PC-9 (cell line): ENCODE results near the gene BICDL2. TPM values are rescaled to one million over a fixed set of nuclear protein-coding genes. Genes with fewer than 3 reads are reported as not detected.

Source experiments
- BruUV-seq: library from RNA; stranded (reverse); fragments of 400-500 nt; replicated peaks from 2 replicates; lab custom pipeline; 2021; lab: Mats Ljungman, UMichigan
- CTCF ChIA-PET: fragments of 300-600 bp; sonication (Branson Sonifier 250); formaldehyde crosslinking; loops from one replicate; lab custom pipeline; 2022; ENCODE audit warnings: antibody characterized with exemption; lab: Charles Lee
- POLR2A ChIA-PET: fragments of 300-600 bp; sonication (Branson Sonifier 250); formaldehyde crosslinking; loops from one replicate; lab custom pipeline; 2022; ENCODE audit warnings: antibody characterized with exemption; ENCODE audit not compliant: unreplicated experiment; lab: Charles Lee
- DNase-seq, 2 experiments: peaks; one replicate each; pipeline versions ENCODE4 v3.0.0 to v3.0.0-alpha.2; 2015 to 2022; ENCODE audit warnings: mixed read lengths in 1 of 2
- H2AFZ ChIP-seq: fragments of 200-600 bp; sonication (generic); 2 replicates; pipeline ENCODE4 v1.8.1; 2017; ENCODE audit warnings: antibody characterized with exemption
- H3F3A ChIP-seq: fragments of 200-600 bp; sonication (generic); 2 replicates; pipeline ENCODE4 v1.8.1; 2017; ENCODE audit warnings: antibody characterized with exemption, mild to moderate bottlenecking, low read depth; ENCODE audit not compliant: insufficient read depth
- H3K27ac ChIP-seq: fragments of 200-600 bp; sonication (generic); 2 replicates; pipeline ENCODE4 v1.6.1; 2016; ENCODE audit warnings: mixed run types
- H3K27me3 ChIP-seq: fragments of 200-600 bp; sonication (generic); 2 replicates; pipeline ENCODE4 v1.6.1; 2016; ENCODE audit warnings: low read depth, mixed run types; ENCODE audit not compliant: insufficient read depth
- H3K36me3 ChIP-seq: fragments of 200-600 bp; sonication (generic); 2 replicates; pipeline ENCODE4 v1.6.1; 2016; ENCODE audit warnings: low read depth, mixed run types
- H3K4me1 ChIP-seq: fragments of 200-600 bp; sonication (generic); replicated peaks from 2 replicates; pipeline ENCODE4 v1.6.1; 2016; ENCODE audit warnings: mixed run types; ENCODE audit not compliant: insufficient read depth
- H3K4me2 ChIP-seq: fragments of 200-600 bp; sonication (generic); 2 replicates; pipeline ENCODE4 v1.6.1; 2017; ENCODE audit warnings: mixed run types
- H3K4me3 ChIP-seq: fragments of 200-600 bp; sonication (generic); 2 replicates; pipeline ENCODE4 v1.6.1; 2016; ENCODE audit warnings: mixed run types
- H3K79me2 ChIP-seq: fragments of 200-600 bp; sonication (generic); 2 replicates; pipeline ENCODE4 v1.6.1; 2017; ENCODE audit warnings: low read depth, mixed run types
- H3K9me2 ChIP-seq: fragments of 200-600 bp; sonication (generic); 2 replicates; pipeline ENCODE4 v1.8.1; 2017; ENCODE audit warnings: mild to moderate bottlenecking; ENCODE audit not compliant: insufficient read depth
- H3K9me3 ChIP-seq: fragments of 200-600 bp; sonication (generic); 2 replicates; pipeline ENCODE4 v1.8.1; 2016; ENCODE audit warnings: low read depth; ENCODE audit not compliant: insufficient read depth
- H4K20me1 ChIP-seq: fragments of 200-600 bp; sonication (generic); 2 replicates; pipeline ENCODE4 v1.8.1; 2017; ENCODE audit not compliant: insufficient read depth
- EZH2 ChIP-seq: fragments of 200-600 bp; sonication (generic); IDR thresholded peaks from 2 replicates; pipeline ENCODE4 v1.8.0; 2017; ENCODE audit warnings: antibody characterized with exemption, low read depth
- intact Hi-C: fragments of 100-400 bp; cut with micrococcal nuclease; formaldehyde crosslinking; loops from one replicate; pipeline ENCODE4 v1.10.0; 2022; ENCODE audit not compliant: unreplicated experiment
- total RNA-seq: library from RNA; stranded (reverse); gene quantifications from 2 replicates; pipeline ENCODE4 v1.2.3, GENCODE V29; 2021
- TF ChIP-seq, protein P1 (sequence below): fragments of 200-600 bp; sonication (generic); conservative IDR thresholded peaks from 2 replicates; pipeline ENCODE4 v1.6.1; 2017; ENCODE audit warnings: mixed run types, antibody characterized with exemption, mild to moderate bottlenecking, moderate library complexity

BICDL2 gene
- total RNA-seq, 1 experiment from 2014 or later = 57.9 TPM

DNA sequence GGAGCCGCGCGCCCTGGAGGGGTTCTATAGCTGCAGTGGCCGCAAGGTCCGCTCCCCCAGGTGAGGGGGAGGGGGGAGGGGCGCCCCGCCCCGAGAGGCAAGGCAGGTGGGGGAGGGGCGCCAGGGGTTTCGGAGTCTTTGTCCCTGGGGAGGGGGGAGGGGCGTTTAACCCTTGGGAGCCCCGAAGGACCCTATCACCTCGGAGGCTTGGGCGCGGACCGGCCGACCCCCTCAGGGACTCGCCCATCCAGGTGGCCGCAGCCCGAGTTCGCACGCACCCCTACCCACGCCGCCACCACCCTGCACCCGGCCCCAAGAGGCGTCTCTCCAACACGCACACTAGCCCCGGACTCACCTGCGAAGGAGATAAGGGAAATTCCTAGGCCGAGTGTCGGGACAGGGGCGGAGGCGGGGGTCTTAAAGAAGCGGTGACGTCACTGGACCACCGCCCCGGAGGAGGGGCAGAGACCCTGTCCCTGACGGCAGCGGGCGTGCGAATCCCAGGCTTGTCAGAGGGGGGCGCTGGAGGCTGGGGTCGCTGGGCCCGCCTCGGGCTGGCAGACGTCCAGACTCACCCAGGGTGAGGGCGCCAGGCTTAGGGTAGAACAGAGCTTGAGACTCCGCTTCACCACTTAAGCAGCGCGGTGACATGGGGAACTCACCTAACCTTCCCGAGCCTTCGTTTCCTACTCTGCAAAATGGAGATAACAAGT lies 18.8 kb downstream of the BICDL2 start, which contains the start of gene CLDN6:
TSS of gene CLDN6 (minus strand) at position 390 of the 713 bp plus-strand sequence. CDS start 2,162 bp downstream, outside the sequence.
- Histone ChIP-seq H4K20me1 (peaks cover 10% of the 10 kb centered on the region), H2AFZ (no peak within 1 kb of the TSS), H3K27me3 (no peaks in the 10 kb centered on the region), H3K4me1 (peaks cover 29% of the 10 kb centered on the region), H3K36me3 (peaks cover 11% of the 10 kb centered on the region), H3K4me2 (no peak within 1 kb of the TSS), H3K9me3 (no peaks in the 10 kb centered on the region), H3K4me3 (no peak within 1 kb of the TSS), H3K79me2 (peaks cover 29% of the 10 kb centered on the region), H3K27ac (no peak within 1 kb of the TSS), H3K9me2 (no peaks in the 10 kb centered on the region), H3F3A (peaks cover 59% of the 10 kb centered on the region)
- ChIA-PET POLR2A (interaction anchor here (0.7 kb wide), 1 partner anchor 60 kb away, joined by 4 read pairs; no protein-coding TSS in a partner anchor), CTCF (no interaction called here)
- intact Hi-C loops = no loop called here
- no peak for DNase-seq
- BruUV-seq = no TSS peak
- TF ChIP-seq, protein P1, sequence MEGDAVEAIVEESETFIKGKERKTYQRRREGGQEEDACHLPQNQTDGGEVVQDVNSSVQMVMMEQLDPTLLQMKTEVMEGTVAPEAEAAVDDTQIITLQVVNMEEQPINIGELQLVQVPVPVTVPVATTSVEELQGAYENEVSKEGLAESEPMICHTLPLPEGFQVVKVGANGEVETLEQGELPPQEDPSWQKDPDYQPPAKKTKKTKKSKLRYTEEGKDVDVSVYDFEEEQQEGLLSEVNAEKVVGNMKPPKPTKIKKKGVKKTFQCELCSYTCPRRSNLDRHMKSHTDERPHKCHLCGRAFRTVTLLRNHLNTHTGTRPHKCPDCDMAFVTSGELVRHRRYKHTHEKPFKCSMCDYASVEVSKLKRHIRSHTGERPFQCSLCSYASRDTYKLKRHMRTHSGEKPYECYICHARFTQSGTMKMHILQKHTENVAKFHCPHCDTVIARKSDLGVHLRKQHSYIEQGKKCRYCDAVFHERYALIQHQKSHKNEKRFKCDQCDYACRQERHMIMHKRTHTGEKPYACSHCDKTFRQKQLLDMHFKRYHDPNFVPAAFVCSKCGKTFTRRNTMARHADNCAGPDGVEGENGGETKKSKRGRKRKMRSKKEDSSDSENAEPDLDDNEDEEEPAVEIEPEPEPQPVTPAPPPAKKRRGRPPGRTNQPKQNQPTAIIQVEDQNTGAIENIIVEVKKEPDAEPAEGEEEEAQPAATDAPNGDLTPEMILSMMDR = no peak
- no peak for TF ChIP-seq EZH2

DNA sequence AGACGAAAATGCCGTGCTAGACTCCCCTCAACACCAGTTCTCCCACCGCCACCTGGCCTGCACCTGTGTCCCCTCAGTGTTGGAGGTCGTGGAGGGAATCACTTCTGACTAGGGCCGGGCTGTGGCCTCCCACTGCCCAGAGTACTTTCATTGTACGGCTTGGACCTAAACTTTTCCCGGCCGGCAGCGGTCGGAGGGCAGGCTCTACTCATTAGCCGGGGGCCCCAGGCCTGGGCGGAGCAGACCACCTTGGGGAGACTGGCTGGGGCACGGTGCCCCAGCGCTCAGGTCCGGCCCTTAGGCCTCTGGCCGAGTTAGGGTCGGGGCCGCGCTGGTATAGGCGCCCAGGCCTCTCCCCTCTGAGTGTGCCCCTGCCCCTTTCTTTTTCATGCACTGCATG lies 19.4 kb downstream of the BICDL2 start:
- Histone ChIP-seq H3K79me2 (peaks cover 24% of the 10 kb centered on the region), H3K4me3 (no peak overlapping the region), H3F3A (peaks cover 59% of the 10 kb centered on the region), H3K27ac (no peak overlapping the region), H3K9me3 (no peaks in the 10 kb centered on the region), H3K9me2 (no peaks in the 10 kb centered on the region), H3K36me3 (peaks cover 8% of the 10 kb centered on the region), H4K20me1 (peaks cover 6% of the 10 kb centered on the region; the same call in 1 of the 2 replicates), H3K27me3 (no peaks in the 10 kb centered on the region), H3K4me1 (peaks cover 30% of the 10 kb centered on the region), H2AFZ (no peak overlapping the region), H3K4me2 (no peak overlapping the region)
- POLR2A ChIA-PET = no interaction called here
- CTCF ChIA-PET = no interaction called here
- BruUV-seq = no TSS peak
- no peak for TF ChIP-seq EZH2
- TF ChIP-seq, protein P1 = no peak
- intact Hi-C loops = no loop called here
- no peak for DNase-seq

DNA sequence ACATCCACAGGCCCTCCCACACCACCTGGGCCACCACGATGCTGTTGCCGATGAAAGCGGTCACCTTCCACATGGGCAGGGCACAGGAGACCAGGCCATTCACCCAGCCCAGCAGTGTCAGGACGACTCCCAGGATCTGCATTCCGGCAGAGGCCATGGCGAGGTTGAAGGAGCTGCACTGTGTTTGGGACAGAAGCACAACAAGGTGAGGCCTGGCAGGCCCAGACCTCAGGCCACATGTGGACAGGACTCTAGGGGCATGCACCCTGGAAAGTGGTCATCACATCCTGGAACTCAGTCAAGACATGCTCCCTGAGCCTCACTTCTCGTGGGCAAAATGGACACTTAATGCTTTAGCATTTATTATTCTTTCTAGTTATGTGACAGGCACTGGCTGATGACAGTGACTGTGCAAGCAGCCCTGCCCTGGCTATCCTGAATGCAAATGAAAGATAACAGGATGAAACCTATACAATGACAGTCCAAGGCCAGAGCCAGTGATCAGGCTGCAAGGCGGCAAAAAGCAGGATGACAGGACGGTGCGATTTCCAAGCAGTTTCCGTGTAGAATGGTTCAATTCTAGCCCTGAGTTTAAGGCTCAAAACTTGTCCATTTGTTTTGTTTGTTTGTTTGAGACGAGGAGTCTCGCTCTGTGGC lies 20.8 kb downstream of the BICDL2 start:
- ChIA-PET POLR2A (no interaction called here), CTCF (no interaction called here)
- Histone ChIP-seq H3K9me2 (no peaks in the 10 kb centered on the region), H3F3A (peaks cover 56% of the 10 kb centered on the region; the same call in 1 of the 2 replicates), H3K36me3 (no peaks in the 10 kb centered on the region), H4K20me1 (0 out of 2 replicates have a peak, but pooled peaks cover under 1% of the 10 kb centered on the region), H3K4me3 (no peak overlapping the region), H3K4me1 (peaks cover 43% of the 10 kb centered on the region), H3K79me2 (peaks cover 12% of the 10 kb centered on the region), H3K4me2 (no peak overlapping the region), H3K9me3 (no peaks in the 10 kb centered on the region), H3K27me3 (no peaks in the 10 kb centered on the region), H2AFZ (no peak overlapping the region), H3K27ac (no peak overlapping the region)
- no peak for TF ChIP-seq EZH2
- TF ChIP-seq, protein P1 = no peak
- intact Hi-C loops = no loop called here
- peak in 1 of 2 experiments; percentile 23 for DNase-seq
- no TSS peak for BruUV-seq
